PC-3 (cell line): ENCODE measurements around the gene TCEA3.

ENCODE experiments used
- CTCF ChIP-seq: fragments of 300-600 bp; sonication (generic); conservative IDR thresholded peaks from 2 replicates; pipeline ENCODE4 v1.5.1; 2017; ENCODE audit warnings: antibody characterized with exemption, low read depth, mild to moderate bottlenecking, low read length
- EZH2 ChIP-seq: fragments of 300-600 bp; sonication (generic); IDR thresholded peaks from one replicate; pipeline ENCODE4 v1.6.1; 2017; ENCODE audit warnings: antibody characterized with exemption, mild to moderate bottlenecking, low read length; ENCODE audit not compliant: unreplicated experiment
- EZH2phosphoT487 ChIP-seq: fragments of 300-600 bp; sonication (generic); IDR thresholded peaks from 2 replicates; pipeline ENCODE4 v1.6.1; 2018; ENCODE audit warnings: mild to moderate bottlenecking, antibody characterized with exemption, low read length, borderline replicate concordance

GRCh38 chr1:23425193-23425494, 596 bp upstream of the TCEA3 start:
- TF ChIP-seq CTCF (no peak), EZH2 (no peak), EZH2phosphoT487 (no peak)
